Loucy (cell line): Measurements from ENCODE around the gene MTSS2.

ENCODE experiments used
- H2AFZ ChIP-seq: fragments of 200-600 bp; sonication (generic); 2 replicates; pipeline ENCODE4 v1.6.0; 2016; ENCODE audit warnings: antibody characterized with exemption, mild to moderate bottlenecking, low read length, moderate library complexity
- H3F3A ChIP-seq: fragments of 200-600 bp; 2 replicates; pipeline ENCODE4 v1.6.0; 2016; ENCODE audit warnings: antibody characterized with exemption, low read depth, mild to moderate bottlenecking
- H3K27me3 ChIP-seq: fragments of 200-600 bp; sonication (generic); 2 replicates; pipeline ENCODE4 v1.6.1; 2014; ENCODE audit warnings: low read length, mild to moderate bottlenecking; ENCODE audit not compliant: insufficient read depth, poor library complexity, severe bottlenecking
- H3K36me3 ChIP-seq: fragments of 200-600 bp; sonication (generic); 2 replicates; pipeline ENCODE4 v1.6.1; 2016; ENCODE audit warnings: low read length; ENCODE audit not compliant: insufficient read depth
- H3K4me1 ChIP-seq: fragments of 200-600 bp; sonication (generic); 2 replicates; pipeline ENCODE4 v1.5.1; 2014; ENCODE audit warnings: low read length, mild to moderate bottlenecking; ENCODE audit not compliant: insufficient read depth, poor library complexity, severe bottlenecking
- H3K4me2 ChIP-seq: fragments of 200-600 bp; sonication (generic); 2 replicates; pipeline ENCODE4 v1.6.0; 2014; ENCODE audit warnings: antibody characterized with exemption, low read length, low read depth, mild to moderate bottlenecking; ENCODE audit not compliant: poor library complexity, severe bottlenecking
- H3K4me3 ChIP-seq: fragments of 200-600 bp; sonication (generic); 2 replicates; pipeline ENCODE4 v1.5.1; 2014; ENCODE audit warnings: low read length, mild to moderate bottlenecking, mixed read lengths; ENCODE audit not compliant: poor library complexity, severe bottlenecking
- H3K79me2 ChIP-seq: fragments of 200-600 bp; sonication (generic); 2 replicates; pipeline ENCODE4 v1.6.1; 2014; ENCODE audit warnings: low read length; ENCODE audit not compliant: insufficient read depth
- H3K9ac ChIP-seq: fragments of 200-600 bp; sonication (generic); 2 replicates; pipeline ENCODE4 v1.6.0; 2014; ENCODE audit warnings: mild to moderate bottlenecking, low read depth, low read length, moderate library complexity; ENCODE audit not compliant: poor library complexity, severe bottlenecking
- H3K9me2 ChIP-seq: fragments of 200-600 bp; sonication (generic); replicated peaks from 2 replicates; pipeline ENCODE4 v1.6.1; 2016; ENCODE audit warnings: low read depth, low read length, mixed read lengths
- H3K9me3 ChIP-seq: fragments of 200-600 bp; sonication (generic); 2 replicates; pipeline ENCODE4 v1.6.1; 2014; ENCODE audit warnings: mild to moderate bottlenecking, antibody characterized with exemption, low read length, low read depth; ENCODE audit not compliant: insufficient read depth
- H4K20me1 ChIP-seq: fragments of 200-600 bp; sonication (generic); 2 replicates; pipeline ENCODE4 v1.6.0; 2014; ENCODE audit warnings: antibody characterized with exemption, low read length, mild to moderate bottlenecking; ENCODE audit not compliant: insufficient read depth, poor library complexity, severe bottlenecking
- EZH2phosphoT487 ChIP-seq: fragments of 200-600 bp; IDR thresholded peaks from 2 replicates; pipeline ENCODE4 v1.6.1; 2018; ENCODE audit warnings: antibody characterized with exemption, mild to moderate bottlenecking, moderate library complexity, borderline replicate concordance
- TF ChIP-seq, protein P1 (sequence below): fragments of 200-600 bp; sonication (generic); conservative IDR thresholded peaks from 2 replicates; pipeline ENCODE4 v1.5.1; 2014; ENCODE audit warnings: mild to moderate bottlenecking, antibody characterized with exemption, low read length

The MTSS2 gene

DNA sequence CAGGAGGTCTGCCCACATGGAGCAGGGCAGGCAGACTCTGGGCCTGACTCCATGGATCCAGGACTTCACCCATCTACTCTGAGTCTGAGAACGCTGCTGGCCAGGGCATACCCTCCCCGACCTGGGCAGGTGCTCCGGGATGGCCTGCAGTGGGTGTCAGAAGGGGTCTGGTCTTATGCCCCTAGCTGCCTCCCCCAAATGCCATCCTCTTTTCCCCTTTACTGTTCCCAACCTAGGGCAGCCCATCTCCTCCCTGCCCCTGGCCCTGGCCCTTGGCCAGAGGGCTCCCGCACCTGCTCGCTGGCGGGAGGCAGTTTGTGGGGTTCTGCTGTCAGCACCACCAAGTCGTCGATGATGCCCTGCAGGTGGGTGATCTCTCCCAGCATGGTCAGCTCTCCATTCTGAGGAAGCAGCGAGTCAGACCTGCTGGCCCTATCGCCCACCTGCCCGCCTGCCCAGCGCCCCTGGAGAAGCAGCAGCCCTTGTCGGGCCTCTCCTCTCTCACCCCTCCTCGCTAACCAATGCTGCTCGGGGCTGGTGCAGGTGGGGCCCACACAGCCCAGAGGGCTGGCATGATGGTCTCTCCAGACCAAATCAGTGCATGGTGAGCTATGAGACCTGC lies 8.2 kb downstream of the MTSS2 start:
- H3K4me3 ChIP-seq = no peak overlapping the region
- H3K36me3 ChIP-seq = peaks cover 3% of the 10 kb centered on the region; the same call in 1 of the 2 replicates
- TF ChIP-seq EZH2phosphoT487 = no peak
- TF ChIP-seq, protein P1, sequence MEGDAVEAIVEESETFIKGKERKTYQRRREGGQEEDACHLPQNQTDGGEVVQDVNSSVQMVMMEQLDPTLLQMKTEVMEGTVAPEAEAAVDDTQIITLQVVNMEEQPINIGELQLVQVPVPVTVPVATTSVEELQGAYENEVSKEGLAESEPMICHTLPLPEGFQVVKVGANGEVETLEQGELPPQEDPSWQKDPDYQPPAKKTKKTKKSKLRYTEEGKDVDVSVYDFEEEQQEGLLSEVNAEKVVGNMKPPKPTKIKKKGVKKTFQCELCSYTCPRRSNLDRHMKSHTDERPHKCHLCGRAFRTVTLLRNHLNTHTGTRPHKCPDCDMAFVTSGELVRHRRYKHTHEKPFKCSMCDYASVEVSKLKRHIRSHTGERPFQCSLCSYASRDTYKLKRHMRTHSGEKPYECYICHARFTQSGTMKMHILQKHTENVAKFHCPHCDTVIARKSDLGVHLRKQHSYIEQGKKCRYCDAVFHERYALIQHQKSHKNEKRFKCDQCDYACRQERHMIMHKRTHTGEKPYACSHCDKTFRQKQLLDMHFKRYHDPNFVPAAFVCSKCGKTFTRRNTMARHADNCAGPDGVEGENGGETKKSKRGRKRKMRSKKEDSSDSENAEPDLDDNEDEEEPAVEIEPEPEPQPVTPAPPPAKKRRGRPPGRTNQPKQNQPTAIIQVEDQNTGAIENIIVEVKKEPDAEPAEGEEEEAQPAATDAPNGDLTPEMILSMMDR = no peak
- H3K79me2 ChIP-seq = no peaks in the 10 kb centered on the region; the same call in 1 of the 2 replicates
- no peaks in the 10 kb centered on the region for H3K9me2 ChIP-seq
- no peak overlapping the region for H2AFZ ChIP-seq
- H3F3A ChIP-seq = no peaks in the 10 kb centered on the region
- peaks cover 10% of the 10 kb centered on the region for H3K4me1 ChIP-seq
- no peak overlapping the region for H3K9ac ChIP-seq
- H4K20me1 ChIP-seq = peaks cover 4% of the 10 kb centered on the region
- H3K4me2 ChIP-seq = no peak overlapping the region
- H3K27me3 ChIP-seq = no peaks in the 10 kb centered on the region
- H3K9me3 ChIP-seq = no peaks in the 10 kb centered on the region

DNA sequence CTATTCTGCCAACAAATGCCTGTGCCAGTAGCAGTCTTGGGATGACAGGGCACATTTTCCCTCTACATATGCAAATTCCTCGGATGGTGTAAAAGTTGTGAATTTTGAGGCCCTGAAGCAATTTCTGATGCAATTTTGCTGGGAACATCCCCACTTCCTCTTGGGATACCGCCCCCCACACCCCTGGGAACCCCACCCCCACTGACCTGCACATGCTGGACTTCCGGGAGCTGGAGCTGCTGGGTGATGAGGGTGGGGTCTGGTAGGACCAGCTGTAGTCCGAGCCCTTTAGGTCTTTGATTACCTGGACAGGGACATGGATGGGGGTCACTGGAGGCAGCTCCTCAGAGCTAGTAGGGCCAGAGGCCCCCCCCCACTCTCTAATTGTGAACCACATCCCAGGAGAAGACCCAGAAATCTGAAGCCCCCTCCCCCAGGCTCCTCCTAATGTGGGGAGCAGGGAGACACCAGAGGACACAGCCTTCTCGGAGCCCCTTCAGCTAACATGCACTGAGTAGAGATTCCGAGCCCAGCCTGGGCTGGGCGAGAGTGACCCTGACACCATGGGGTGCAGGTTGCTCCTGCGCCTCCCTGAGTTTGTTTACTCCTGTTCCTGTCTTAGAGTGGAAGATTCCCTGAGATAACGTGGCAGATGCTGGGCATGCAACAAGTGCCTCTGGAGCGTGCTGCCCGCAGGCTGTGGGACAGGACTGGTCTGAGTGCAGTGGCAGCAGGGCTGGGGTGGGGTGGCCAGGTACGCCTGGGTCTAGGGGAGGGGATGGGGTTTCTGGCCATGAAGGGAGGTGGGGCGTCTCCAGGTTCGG lies 9.0 kb downstream of the MTSS2 start:
- TF ChIP-seq EZH2phosphoT487 = no peak
- TF ChIP-seq, protein P1 = no peak
- Histone ChIP-seq H3K9me2 (no peaks in the 10 kb centered on the region), H3K27me3 (no peaks in the 10 kb centered on the region), H3K36me3 (peaks cover 3% of the 10 kb centered on the region; the same call in 1 of the 2 replicates), H2AFZ (no peak overlapping the region), H3K4me2 (no peak overlapping the region), H3K9ac (no peak overlapping the region), H3K4me1 (peaks cover 10% of the 10 kb centered on the region), H3K9me3 (no peaks in the 10 kb centered on the region), H3K79me2 (no peaks in the 10 kb centered on the region; the same call in 1 of the 2 replicates), H4K20me1 (no peaks in the 10 kb centered on the region), H3K4me3 (no peak overlapping the region), H3F3A (no peaks in the 10 kb centered on the region)

DNA sequence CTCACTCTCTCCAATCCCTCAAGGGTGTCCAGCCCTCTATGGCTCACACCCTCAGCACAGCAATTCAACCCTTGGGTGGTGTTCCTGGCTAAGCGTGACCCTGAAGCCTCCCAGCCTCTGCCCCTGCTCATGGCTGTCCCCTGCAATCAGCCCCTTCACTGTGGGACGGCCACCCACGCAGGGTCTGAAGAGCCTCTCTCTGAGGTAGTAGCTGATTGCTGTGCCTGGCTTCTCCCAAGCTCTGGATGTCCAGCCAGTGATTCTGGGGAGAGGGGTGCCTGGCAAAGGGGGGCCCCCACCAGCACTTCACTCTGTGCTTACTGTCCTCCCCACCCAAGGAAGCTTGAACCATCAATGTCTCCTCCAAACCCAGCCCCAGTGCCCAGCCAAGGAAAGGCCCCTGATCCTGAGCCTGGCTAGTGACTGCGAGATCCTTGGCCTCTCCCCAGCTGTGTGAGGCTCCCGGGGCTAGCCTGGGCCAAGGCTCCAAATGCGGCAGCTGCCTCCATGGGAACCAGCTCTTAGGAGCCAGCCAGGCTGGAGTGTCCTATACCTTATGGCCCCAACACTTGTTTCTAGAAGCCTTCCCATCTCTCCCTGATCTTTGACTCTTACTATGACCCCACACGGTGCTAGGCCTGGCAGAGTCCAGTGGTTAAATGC lies 9.9 kb downstream of the MTSS2 start:
- no peaks in the 10 kb centered on the region for H3K9me3 ChIP-seq
- H3K4me2 ChIP-seq = no peak overlapping the region
- H4K20me1 ChIP-seq = no peaks in the 10 kb centered on the region
- no peaks in the 10 kb centered on the region; the same call in 1 of the 2 replicates for H3K79me2 ChIP-seq
- no peaks in the 10 kb centered on the region for H3K27me3 ChIP-seq
- H3K4me1 ChIP-seq = peaks cover 1% of the 10 kb centered on the region
- no peaks in the 10 kb centered on the region for H3F3A ChIP-seq
- no peak overlapping the region for H2AFZ ChIP-seq
- no peak overlapping the region for H3K4me3 ChIP-seq
- peaks cover 3% of the 10 kb centered on the region; the same call in 1 of the 2 replicates for H3K36me3 ChIP-seq
- H3K9ac ChIP-seq = no peak overlapping the region
- H3K9me2 ChIP-seq = no peaks in the 10 kb centered on the region
- no peak for TF ChIP-seq EZH2phosphoT487
- TF ChIP-seq, protein P1 = no peak
